Thyroid gland (tissue), 4 donors: ENCODE data around the gene SLC9C1. TPM values are rescaled to one million over a fixed set of nuclear protein-coding genes. Genes with fewer than 3 reads are reported as not detected.

Experiments
- DNase-seq, 2 donors: peaks; one replicate each; pipeline ENCODE4 v3.0.0-alpha.2; 2019
- H3K27ac ChIP-seq, 3 donors: fragments of 200-600 bp; sonication (generic); 1 replicate in 2 of 3; 2 replicates in 1 of 3; pipeline ENCODE4 v1.5.1; 2016 to 2019; ENCODE audit warnings: mild to moderate bottlenecking in 1 of 3, moderate library complexity in 1 of 3
- H3K27me3 ChIP-seq: fragments of 200-600 bp; sonication (generic); one replicate; pipeline ENCODE4 v1.5.1; 2019
- H3K36me3 ChIP-seq, 2 donors: fragments of 200-600 bp; sonication (generic); one replicate each; pipeline ENCODE4 v1.5.1; 2016 to 2019
- H3K4me1 ChIP-seq, 2 donors: fragments of 200-600 bp; sonication (generic); one replicate each; pipeline ENCODE4 v1.5.1; 2017 to 2019
- H3K4me3 ChIP-seq, 3 donors: fragments of 200-600 bp; sonication (generic); replicated peaks in 1 of 3; 1 replicate in 2 of 3; 2 replicates in 1 of 3; pipeline ENCODE4 v1.5.1; 2016; ENCODE audit warnings: mild to moderate bottlenecking in 1 of 3
- H3K9me3 ChIP-seq: fragments of 200-600 bp; sonication (generic); one replicate; pipeline ENCODE4 v1.5.1; 2017
- POLR2A ChIP-seq, 2 donors: fragments of 450-650 bp; IDR thresholded peaks; one replicate each; pipeline ENCODE4 v1.6.1; 2017; ENCODE audit warnings: antibody characterized with exemption in 2 of 2, mild to moderate bottlenecking in 2 of 2, moderate library complexity in 1 of 2
- WGBS, 2 donors: methylation state at CpG; one replicate each; pipeline ENCODE4 v1.1.5; 2017; 5-methylcytosine and 5-hydroxymethylcytosine counted together
- intact Hi-C: fragments of 100-400 bp; cut with DNase I; formaldehyde crosslinking; loops from one replicate; pipeline ENCODE4 v1.15.1; 2023
- total RNA-seq, 4 donors: library from RNA; depleted of rRNA; stranded (reverse); fragments of >200 nt; gene quantifications; one replicate each; pipeline ENCODE4 v1.2.3, GENCODE V29; 2016
- TF ChIP-seq, protein P1 (sequence below), 6 experiments: fragments of 200-600 bp in 3 of 6; fragments of 450-650 bp in 3 of 6; sonication (generic) in 3 of 6; IDR thresholded peaks; one replicate each; pipeline ENCODE4 v1.5.1; 2016 to 2019; ENCODE audit warnings: antibody characterized with exemption in 6 of 6, mild to moderate bottlenecking in 2 of 6, inconsistent platforms in 1 of 6, moderate library complexity in 1 of 6

The SLC9C1 gene
- total RNA-seq, 4 donors from 2014 or later = 0.11 TPM; not detected in 3

- no peak for TF ChIP-seq POLR2A (IDR thresholded peaks at IDR 0.05)
- TF ChIP-seq, protein P1, sequence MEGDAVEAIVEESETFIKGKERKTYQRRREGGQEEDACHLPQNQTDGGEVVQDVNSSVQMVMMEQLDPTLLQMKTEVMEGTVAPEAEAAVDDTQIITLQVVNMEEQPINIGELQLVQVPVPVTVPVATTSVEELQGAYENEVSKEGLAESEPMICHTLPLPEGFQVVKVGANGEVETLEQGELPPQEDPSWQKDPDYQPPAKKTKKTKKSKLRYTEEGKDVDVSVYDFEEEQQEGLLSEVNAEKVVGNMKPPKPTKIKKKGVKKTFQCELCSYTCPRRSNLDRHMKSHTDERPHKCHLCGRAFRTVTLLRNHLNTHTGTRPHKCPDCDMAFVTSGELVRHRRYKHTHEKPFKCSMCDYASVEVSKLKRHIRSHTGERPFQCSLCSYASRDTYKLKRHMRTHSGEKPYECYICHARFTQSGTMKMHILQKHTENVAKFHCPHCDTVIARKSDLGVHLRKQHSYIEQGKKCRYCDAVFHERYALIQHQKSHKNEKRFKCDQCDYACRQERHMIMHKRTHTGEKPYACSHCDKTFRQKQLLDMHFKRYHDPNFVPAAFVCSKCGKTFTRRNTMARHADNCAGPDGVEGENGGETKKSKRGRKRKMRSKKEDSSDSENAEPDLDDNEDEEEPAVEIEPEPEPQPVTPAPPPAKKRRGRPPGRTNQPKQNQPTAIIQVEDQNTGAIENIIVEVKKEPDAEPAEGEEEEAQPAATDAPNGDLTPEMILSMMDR (IDR thresholded peaks at IDR 0.05) = no peak
Observed at GRCh38 chr3:112247900-112248299, 46.1 kb downstream of the SLC9C1 start.

GRCh38 chr3:112247350-112247749, 46.7 kb downstream of the SLC9C1 start:
- Histone ChIP-seq H3K9me3 (no peaks in the 10 kb centered on the region), H3K4me1 (no peaks in the 10 kb centered on the region), H3K36me3 (no peaks in the 10 kb centered on the region), H3K27me3 (no peaks in the 10 kb centered on the region), H3K4me3 (no peak overlapping the region), H3K27ac (no peak overlapping the region)
- intact Hi-C loops = no loop called here
- WGBS, 2 donors = 34 to 51% methylated on average over 2 of the region's 2 CpGs
- TF ChIP-seq, protein P1 (IDR thresholded peaks at IDR 0.05) = no peak
- no peak for TF ChIP-seq POLR2A (IDR thresholded peaks at IDR 0.05)
- no peak for DNase-seq

More at GRCh38 chr3:112247900-112248299, 46.1 kb downstream of the SLC9C1 start:
- no peak for DNase-seq
- H3K4me1 ChIP-seq = no peaks in the 10 kb centered on the region
- no peaks in the 10 kb centered on the region for H3K9me3 ChIP-seq
- H3K27me3 ChIP-seq = no peaks in the 10 kb centered on the region
- 86 to 89% methylated on average over 4 of the region's 4 CpGs for whole genome bisulfite sequencing, 2 donors
- intact Hi-C loops = no loop called here
- no peak overlapping the region for H3K4me3 ChIP-seq
- no peaks in the 10 kb centered on the region for H3K36me3 ChIP-seq
- H3K27ac ChIP-seq = no peak overlapping the region

DNA sequence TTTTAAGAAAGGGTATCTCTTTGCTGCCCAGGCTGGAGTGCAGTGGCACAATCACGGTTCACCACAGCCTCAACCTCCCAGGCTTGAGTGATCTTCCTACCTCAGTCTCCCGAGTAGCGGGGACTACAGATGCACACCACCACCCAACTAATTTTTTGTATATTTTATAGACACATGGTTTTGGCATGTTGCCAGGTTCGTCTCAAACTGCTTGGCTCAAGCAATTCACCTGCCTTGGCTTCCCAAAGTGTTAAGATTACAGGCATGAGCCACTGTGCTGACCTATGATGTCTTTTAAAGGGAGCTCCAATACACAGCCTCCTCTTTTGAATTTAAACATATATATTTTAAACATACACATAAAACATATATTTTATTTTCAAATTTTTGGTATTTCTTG, 60.9 kb downstream of the SLC9C1 start:
- intact Hi-C loops = no loop called here
- DNase-seq = no peak
- no peaks in the 10 kb centered on the region for H3K4me1 ChIP-seq
- no peaks in the 10 kb centered on the region for H3K27me3 ChIP-seq
- H3K27ac ChIP-seq = no peak overlapping the region
- H3K4me3 ChIP-seq = no peak overlapping the region
- 67 to 71% methylated on average over 4 of the region's 4 CpGs for WGBS, 2 donors
- no peaks in the 10 kb centered on the region for H3K36me3 ChIP-seq
- no peaks in the 10 kb centered on the region for H3K9me3 ChIP-seq
- TF ChIP-seq, protein P1 (IDR thresholded peaks at IDR 0.05) = no peak
- no peak for TF ChIP-seq POLR2A (IDR thresholded peaks at IDR 0.05)

DNA sequence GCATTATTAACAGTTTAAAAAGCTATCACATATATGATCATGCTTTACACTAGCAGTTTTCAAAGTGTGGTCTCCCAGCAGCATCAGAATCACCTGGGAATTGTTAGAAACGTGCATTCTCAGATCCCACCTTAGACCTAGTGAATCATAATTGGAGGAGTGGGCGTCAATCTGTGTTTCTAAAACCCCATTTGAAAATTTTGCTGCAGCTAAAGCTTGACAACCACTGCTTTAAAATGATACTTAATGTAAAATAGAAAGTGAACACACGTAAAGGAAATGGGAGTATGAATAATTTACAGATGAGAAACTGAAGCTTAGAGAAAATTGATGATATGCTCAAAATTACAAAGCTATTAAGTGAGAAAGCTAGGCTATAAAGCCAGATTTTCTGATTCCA, 62.3 kb downstream of the SLC9C1 start:
- no peaks in the 10 kb centered on the region for H3K9me3 ChIP-seq
- no peak overlapping the region for H3K27ac ChIP-seq
- no peaks in the 10 kb centered on the region for H3K36me3 ChIP-seq
- no peak for DNase-seq
- no peak for TF ChIP-seq POLR2A (IDR thresholded peaks at IDR 0.05)
- TF ChIP-seq, protein P1 (IDR thresholded peaks at IDR 0.05) = no peak
- 71 to 87% methylated on average over 3 of the region's 3 CpGs for WGBS, 2 donors
- no peak overlapping the region for H3K4me3 ChIP-seq
- intact Hi-C loops = no loop called here
- H3K4me1 ChIP-seq = no peaks in the 10 kb centered on the region
- H3K27me3 ChIP-seq = no peaks in the 10 kb centered on the region

GRCh38 chr3:112230033-112230432, 64.0 kb downstream of the SLC9C1 start:
- 71 to 74% methylated on average over 1 of the region's 1 CpG for WGBS, 2 donors
- no peak overlapping the region for H3K27ac ChIP-seq
- no peaks in the 10 kb centered on the region for H3K4me1 ChIP-seq
- TF ChIP-seq POLR2A (IDR thresholded peaks at IDR 0.05) = no peak
- TF ChIP-seq, protein P1 (IDR thresholded peaks at IDR 0.05) = no peak
- H3K27me3 ChIP-seq = no peaks in the 10 kb centered on the region
- intact Hi-C loops = no loop called here
- no peak overlapping the region for H3K4me3 ChIP-seq
- no peak for DNase-seq
- no peaks in the 10 kb centered on the region for H3K36me3 ChIP-seq
- no peaks in the 10 kb centered on the region for H3K9me3 ChIP-seq
